ENCODE measurements around the gene HMCN1. TPM values are rescaled to one million over a fixed set of nuclear protein-coding genes. Genes with fewer than 3 reads are reported as not detected.

HMCN1 gene
- total and polyA plus RNA-seq, 2 experiments from 2014 or later = 1.6 to 8.7 TPM

- peaks cover 2% of the 10 kb centered on the region for H3K9me3 Mint-ChIP-seq
- H3K4me1 Mint-ChIP-seq = peaks cover 6% of the 10 kb centered on the region; the same call in 2 of the 3 replicates
- peaks cover 2% of the 10 kb centered on the region for H3K36me3 Mint-ChIP-seq (ENCODE audit: low read depth)
- Histone ChIP-seq H4K20me1 (replicated peaks; ENCODE audit: insufficient read depth) (no peaks in the 10 kb centered on the region), H3K4me2 (no peak overlapping the region), H3K79me2 (replicated peaks; ENCODE audit: insufficient read depth) (no peaks in the 10 kb centered on the region), H3K27me3 (ENCODE audit: insufficient read depth) (no peaks in the 10 kb centered on the region), H3F3A (replicated peaks; ENCODE audit: low read depth) (no peaks in the 10 kb centered on the region), H3K4me3 (no peak overlapping the region), H2AFZ (no peak overlapping the region), H3K36me3 (ENCODE audit: insufficient read depth) (no peaks in the 10 kb centered on the region), H3K9me2 (ENCODE audit: insufficient read depth) (no peaks in the 10 kb centered on the region), H3K27ac (ENCODE audit: low read depth) (no peak overlapping the region; the same call in 1 of the 2 replicates), H3K4me1 (ENCODE audit: insufficient read depth) (no peaks in the 10 kb centered on the region)
- ATAC-seq (no peak), DNase-seq (ENCODE audit: low spot score) (no peak)
- no peaks in the 10 kb centered on the region for H3K27me3 Mint-ChIP-seq (ENCODE audit: insufficient read depth, low read depth, poor library complexity)
- H3K4me3 Mint-ChIP-seq = no peak overlapping the region
- no peak for TF ChIP-seq CTCF (conservative IDR thresholded peaks at IDR 0.05; ENCODE audit: low read depth in 2 of 2)
- no peak for TF ChIP-seq ZNF331 (CRISPR knock-in tag; IDR thresholded peaks at IDR 0.05; ENCODE audit: low read depth)
- no peak for TF ChIP-seq CREB1 (CRISPR knock-in tag; IDR thresholded peaks at IDR 0.05; ENCODE audit: low read depth)
- no peak for TF ChIP-seq JUNB (IDR thresholded peaks at IDR 0.05; ENCODE audit: unreplicated experiment)
- TF ChIP-seq EZH2 (IDR thresholded peaks at IDR 0.05; ENCODE audit: low read depth, unreplicated experiment) = no peak
- 0 out of 2 replicates have a peak overlapping the region, but pooled peaks have one; percentile 1 for H3K27ac Mint-ChIP-seq
Measured at GRCh38 chr1:185789501-185790193, 55.5 kb downstream of the HMCN1 start.

- Histone ChIP-seq H2AFZ (no peak overlapping the region), H3K27ac (ENCODE audit: low read depth) (no peak overlapping the region), H3K4me1 (ENCODE audit: insufficient read depth) (no peaks in the 10 kb centered on the region)
- no peak for TF ChIP-seq NANOG (IDR thresholded peaks at IDR 0.05; ENCODE audit: borderline replicate concordance)
- no peak for TF ChIP-seq EZH2phosphoT487 (IDR thresholded peaks at IDR 0.05; ENCODE audit: unreplicated experiment)
- no peak for TF ChIP-seq STAT1 (IDR thresholded peaks at IDR 0.05; ENCODE audit: unreplicated experiment)
- no peak for TF ChIP-seq POLR2AphosphoS5 (IDR thresholded peaks at IDR 0.05; ENCODE audit: low read depth)
- TF ChIP-seq ETS1 (IDR thresholded peaks at IDR 0.05) = no peak
- no peak for TF ChIP-seq ZNF462 (CRISPR knock-in tag; IDR thresholded peaks at IDR 0.05)
Measured at GRCh38 chr1:185790194-185790735, 56.1 kb downstream of the HMCN1 start.

More at GRCh38 chr1:185790194-185790735, 56.1 kb downstream of the HMCN1 start:
- Histone ChIP-seq H3K4me2 (no peak overlapping the region), H3K4me3 (no peak overlapping the region), H3K9me2 (ENCODE audit: insufficient read depth) (no peaks in the 10 kb centered on the region), H3K79me2 (replicated peaks; ENCODE audit: insufficient read depth) (no peaks in the 10 kb centered on the region), H4K20me1 (replicated peaks; ENCODE audit: insufficient read depth) (no peaks in the 10 kb centered on the region), H3K27me3 (ENCODE audit: insufficient read depth) (no peaks in the 10 kb centered on the region), H3F3A (replicated peaks; ENCODE audit: low read depth) (no peaks in the 10 kb centered on the region), H3K36me3 (ENCODE audit: insufficient read depth) (no peaks in the 10 kb centered on the region)
- H3K9me3 Mint-ChIP-seq = no peaks in the 10 kb centered on the region; the same call in 2 of the 3 replicates
- no peaks in the 10 kb centered on the region for H3K27me3 Mint-ChIP-seq (ENCODE audit: insufficient read depth, low read depth, poor library complexity)
- DNase-seq (ENCODE audit: low spot score) (no peak), ATAC-seq (no peak)
- H3K27ac Mint-ChIP-seq = no peak overlapping the region
- H3K36me3 Mint-ChIP-seq (ENCODE audit: low read depth) = no peaks in the 10 kb centered on the region; the same call in 2 of the 3 replicates
- no peak overlapping the region for H3K4me3 Mint-ChIP-seq
- peaks cover 6% of the 10 kb centered on the region; the same call in 2 of the 3 replicates for H3K4me1 Mint-ChIP-seq
